HG03432 (cell line): ENCODE data around the gene KIF26B.
"Not testable (repeated sequence)": the region's sequence is repeated elsewhere in the genome, so short reads cannot be mapped to it uniquely, and the experiment has no call there.

Experiments used
- ATAC-seq: cut with Tn5 transposase; IDR thresholded peaks from one replicate; pipeline ENCODE4 v1.9.1; 2021; ENCODE audit warnings: mild to moderate bottlenecking, moderate library complexity; ENCODE audit not compliant: unreplicated experiment

Gene KIF26B

GRCh38 chr1:245687636-245688535 lies 533.1 kb downstream of the KIF26B start:
- ATAC-seq, result no peak

GRCh38 chr1:245688536-245689453 lies 534.0 kb downstream of the KIF26B start:
- ATAC-seq, result no peak

- no peak for ATAC-seq
Measured at GRCh38 chr1:245690156-245690690, 535.4 kb downstream of the KIF26B start.

- no peak for ATAC-seq
Measured at GRCh38 chr1:245690946-245691541, 536.3 kb downstream of the KIF26B start.

GRCh38 chr1:245691897-245692296 lies 537.1 kb downstream of the KIF26B start:
- no peak for ATAC-seq

GRCh38 chr1:245692318-245692717 lies 537.5 kb downstream of the KIF26B start:
- ATAC-seq, result no peak

GRCh38 chr1:245693116-245693793 lies 538.5 kb downstream of the KIF26B start:
- ATAC-seq, result no peak

- ATAC-seq, result no peak
Measured at GRCh38 chr1:245693941-245694752, 539.4 kb downstream of the KIF26B start.

GRCh38 chr1:245694753-245695195 lies 540.0 kb downstream of the KIF26B start:
- no peak for ATAC-seq

- ATAC-seq, result no peak
Measured at GRCh38 chr1:245695211-245695610, 540.4 kb downstream of the KIF26B start.

GRCh38 chr1:245695701-245696100 lies 540.9 kb downstream of the KIF26B start:
- not testable (repeated sequence) for ATAC-seq

- ATAC-seq, result no peak
Measured at GRCh38 chr1:245698116-245698515, 543.3 kb downstream of the KIF26B start.

- ATAC-seq, result no peak
Measured at GRCh38 chr1:245698860-245699259, 544.1 kb downstream of the KIF26B start.

GRCh38 chr1:245700631-245701030 lies 545.8 kb downstream of the KIF26B start:
- ATAC-seq, result no peak

GRCh38 chr1:245701631-245702030 lies 546.8 kb downstream of the KIF26B start:
- no peak for ATAC-seq

GRCh38 chr1:245702346-245702745 lies 547.6 kb downstream of the KIF26B start:
- no peak for ATAC-seq

GRCh38 chr1:245704341-245704740 lies 549.6 kb downstream of the KIF26B start:
- no peak for ATAC-seq

- no peak for ATAC-seq
Measured at GRCh38 chr1:245704765-245705164, 550.0 kb downstream of the KIF26B start.

- no peak for ATAC-seq
Measured at GRCh38 chr1:245707941-245708340, 553.2 kb downstream of the KIF26B start.
